ENCODE results near the gene INPP5K. TPM values are rescaled to one million over a fixed set of nuclear protein-coding genes. Genes with fewer than 3 reads are reported as not detected.
"Not testable (repeated sequence)": the region's sequence is repeated elsewhere in the genome, so short reads cannot be mapped to it uniquely, and the experiment has no call there.

The INPP5K gene
- total and polyA plus RNA-seq, 10 of the 15 experiments (the other 5 are each of a cell fraction or from before 2014, with no cell fraction given): 0.58 to 41.2 (median 23.3) TPM

DNA sequence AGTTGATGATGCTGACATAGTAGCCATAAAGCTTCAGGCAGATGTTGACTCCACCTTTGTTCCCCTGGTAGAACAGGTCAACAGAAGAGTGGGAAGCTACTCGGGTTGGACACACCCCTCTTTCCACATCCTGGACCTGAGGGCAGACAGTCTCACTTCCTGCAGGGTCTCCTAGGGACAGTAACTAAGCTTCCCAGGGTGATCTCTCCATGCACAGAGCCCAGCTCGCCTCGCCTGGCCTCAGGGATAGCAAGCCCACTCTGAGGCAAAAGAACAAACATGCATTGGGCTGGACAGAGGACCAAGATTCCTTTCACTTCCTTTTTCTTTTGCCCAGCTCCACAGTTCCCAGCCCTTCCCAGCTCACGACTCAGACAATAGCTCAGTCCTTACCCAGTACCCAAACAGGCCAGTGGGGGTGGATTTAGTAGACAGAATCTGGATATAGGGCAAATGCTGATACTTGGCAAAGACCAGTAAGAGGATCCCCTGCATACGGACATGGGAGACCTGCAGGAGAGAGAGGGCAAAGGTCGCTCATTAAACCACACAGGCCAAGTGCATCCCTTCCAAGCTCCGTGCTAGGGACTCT lies 7.0 kb downstream of the INPP5K start (continued):
- TF ChIP-seq, protein P1, sequence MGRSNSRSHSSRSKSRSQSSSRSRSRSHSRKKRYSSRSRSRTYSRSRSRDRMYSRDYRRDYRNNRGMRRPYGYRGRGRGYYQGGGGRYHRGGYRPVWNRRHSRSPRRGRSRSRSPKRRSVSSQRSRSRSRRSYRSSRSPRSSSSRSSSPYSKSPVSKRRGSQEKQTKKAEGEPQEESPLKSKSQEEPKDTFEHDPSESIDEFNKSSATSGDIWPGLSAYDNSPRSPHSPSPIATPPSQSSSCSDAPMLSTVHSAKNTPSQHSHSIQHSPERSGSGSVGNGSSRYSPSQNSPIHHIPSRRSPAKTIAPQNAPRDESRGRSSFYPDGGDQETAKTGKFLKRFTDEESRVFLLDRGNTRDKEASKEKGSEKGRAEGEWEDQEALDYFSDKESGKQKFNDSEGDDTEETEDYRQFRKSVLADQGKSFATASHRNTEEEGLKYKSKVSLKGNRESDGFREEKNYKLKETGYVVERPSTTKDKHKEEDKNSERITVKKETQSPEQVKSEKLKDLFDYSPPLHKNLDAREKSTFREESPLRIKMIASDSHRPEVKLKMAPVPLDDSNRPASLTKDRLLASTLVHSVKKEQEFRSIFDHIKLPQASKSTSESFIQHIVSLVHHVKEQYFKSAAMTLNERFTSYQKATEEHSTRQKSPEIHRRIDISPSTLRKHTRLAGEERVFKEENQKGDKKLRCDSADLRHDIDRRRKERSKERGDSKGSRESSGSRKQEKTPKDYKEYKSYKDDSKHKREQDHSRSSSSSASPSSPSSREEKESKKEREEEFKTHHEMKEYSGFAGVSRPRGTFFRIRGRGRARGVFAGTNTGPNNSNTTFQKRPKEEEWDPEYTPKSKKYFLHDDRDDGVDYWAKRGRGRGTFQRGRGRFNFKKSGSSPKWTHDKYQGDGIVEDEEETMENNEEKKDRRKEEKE (IDR thresholded peaks at IDR 0.05): no peak
- no peak for TF ChIP-seq CBX3 (IDR thresholded peaks at IDR 0.05; ENCODE audit: borderline replicate concordance, low read depth)

DNA sequence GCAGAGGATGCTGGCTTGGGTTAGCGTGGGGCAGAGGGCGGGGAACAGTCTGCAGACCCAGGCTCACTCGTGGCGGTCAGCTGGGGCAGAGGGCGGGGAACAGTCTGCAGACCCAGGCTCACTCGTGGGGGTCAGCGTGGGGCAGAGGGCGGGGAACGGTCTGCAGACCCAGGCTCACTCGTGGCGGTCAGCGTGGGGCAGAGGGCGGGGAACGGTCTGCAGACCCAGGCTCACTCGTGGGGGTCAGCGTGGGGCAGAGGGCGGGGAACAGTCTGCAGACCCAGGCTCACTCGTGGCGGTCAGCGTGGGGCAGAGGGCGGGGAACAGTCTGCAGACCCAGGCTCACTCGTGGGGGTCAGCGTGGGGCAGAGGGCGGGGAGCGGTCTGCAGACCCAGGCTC lies 7.7 kb downstream of the INPP5K start:
- DNase-seq (ENCODE audit: low read depth, low spot score); RAD21 ChIA-PET (ENCODE audit: unreplicated experiment); H3K27me3 ChIP-seq (replicated peaks in 1 of 2; ENCODE audit: control insufficient read depth in 2 of 2, insufficient read depth in 2 of 2, low read length in 1 of 2); SMC1A ChIA-PET (ENCODE audit: uncharacterized antibody, unreplicated experiment); H4K20me1 ChIP-seq (ENCODE audit: control insufficient read depth, insufficient read depth); H3K36me3 ChIP-seq (ENCODE audit: control insufficient read depth in 2 of 2, insufficient read depth in 2 of 2, low read length in 1 of 2); H3K4me2 ChIP-seq (ENCODE audit: control insufficient read depth, insufficient read depth); in situ Hi-C loops (cut with MboI); H3K27ac ChIP-seq (ENCODE audit: control insufficient read depth, insufficient read depth); H3K79me2 ChIP-seq (ENCODE audit: control insufficient read depth, insufficient read depth, low read length); H3K4me1 ChIP-seq (ENCODE audit: control insufficient read depth, insufficient read depth, low read length); H3K9ac ChIP-seq (ENCODE audit: control insufficient read depth, insufficient read depth, low read length); FAIRE-seq; POLR2A ChIA-PET; H3K4me3 ChIP-seq; BruUV-seq (replicated peaks); intact Hi-C loops (cut with micrococcal nuclease; ENCODE audit: unreplicated experiment); ATAC-seq; H2AFZ ChIP-seq (ENCODE audit: control insufficient read depth, low read depth, low read length); H3K9me3 ChIP-seq (replicated peaks; ENCODE audit: control insufficient read depth, insufficient read depth, low read length): not testable (repeated sequence)
- CTCF ChIA-PET: interaction anchor here (1.0 to 1.2 kb wide), 2 partner anchors 26 to 143 kb away, joined by 3 to 9 read pairs; no protein-coding TSS in a partner anchor
- WGBS (ENCODE audit: insufficient coverage, insufficient replicate concordance, low lambda C conversion rate, missing lambda C conversion rate): 97% methylated on average over 14 of the region's 25 CpGs
